Fibroblast of skin of abdomen (primary cell): Measurements from ENCODE around the gene TNPO3.

Source experiments
- DNase-seq: peaks from one replicate; pipeline ENCODE4 v3.0.0-alpha.2; 2013

TNPO3 gene

GRCh38 chr7:128904381-128905197 is 150.3 kb downstream of the TNPO3 start:
- peak; percentile 37 for DNase-seq
